Colon (tissue), 2 donors: ENCODE data around the gene HPGDS.
"Not testable (repeated sequence)": the region's sequence is repeated elsewhere in the genome, so short reads cannot be mapped to it uniquely, and the experiment has no call there.

Experiments used
- FAIRE-seq: peaks from 2 replicates; lab custom pipeline; 2012; peaks lifted over from hg19 to GRCh38; lab: Jason Lieb, UNC
- donor health status: control.
- donor health status: control.

The HPGDS gene

DNA sequence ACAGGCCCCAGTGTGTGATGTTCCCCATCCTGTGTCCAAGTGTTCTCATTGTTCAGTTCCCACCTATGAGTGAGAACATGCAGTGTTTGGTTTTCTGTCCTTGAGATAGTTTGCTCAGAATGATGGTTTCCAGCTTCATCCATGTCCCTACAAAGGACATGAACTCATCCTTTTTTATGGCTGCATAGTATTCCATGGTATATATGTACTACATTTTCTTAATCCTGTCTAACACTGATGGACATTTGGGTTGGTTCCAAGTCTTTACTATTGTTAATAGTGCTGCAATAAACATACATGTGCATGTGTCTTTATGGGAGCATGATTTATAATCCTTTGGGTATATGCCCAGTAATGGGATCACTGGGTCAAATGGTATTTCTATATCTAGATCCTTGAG lies 22.7 kb downstream of the HPGDS start:
- FAIRE-seq, result not testable (repeated sequence)

DNA sequence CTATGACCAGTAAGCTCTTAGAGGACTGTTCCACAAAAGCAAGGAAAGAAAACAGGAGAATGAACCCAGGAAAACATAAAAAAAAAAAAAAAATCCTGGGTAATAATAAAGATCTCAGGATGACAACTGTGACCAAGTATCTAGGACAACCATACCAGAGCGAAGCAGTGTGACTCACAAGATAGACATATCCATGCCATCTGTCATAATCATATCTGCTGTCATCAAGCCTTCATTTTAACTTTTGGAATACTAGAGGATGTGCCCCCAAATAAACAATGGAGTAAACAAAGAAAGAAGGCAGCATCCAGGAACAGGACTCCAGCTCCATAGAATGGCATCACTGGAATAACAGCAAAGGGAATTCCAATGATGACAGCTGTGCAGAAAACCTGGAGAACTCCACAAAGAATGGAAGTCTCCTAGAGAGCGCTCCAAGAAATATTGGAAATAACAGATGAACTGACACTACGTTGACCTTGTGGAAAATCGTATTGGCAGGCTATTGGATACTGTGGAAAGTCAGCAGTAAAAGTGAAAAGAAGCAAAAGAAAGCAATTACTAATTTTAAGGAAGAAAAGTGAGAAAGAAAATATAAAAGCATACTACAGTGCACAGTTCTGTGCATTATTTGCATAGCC lies 35.3 kb downstream of the HPGDS start:
- no peak for FAIRE-seq

DNA sequence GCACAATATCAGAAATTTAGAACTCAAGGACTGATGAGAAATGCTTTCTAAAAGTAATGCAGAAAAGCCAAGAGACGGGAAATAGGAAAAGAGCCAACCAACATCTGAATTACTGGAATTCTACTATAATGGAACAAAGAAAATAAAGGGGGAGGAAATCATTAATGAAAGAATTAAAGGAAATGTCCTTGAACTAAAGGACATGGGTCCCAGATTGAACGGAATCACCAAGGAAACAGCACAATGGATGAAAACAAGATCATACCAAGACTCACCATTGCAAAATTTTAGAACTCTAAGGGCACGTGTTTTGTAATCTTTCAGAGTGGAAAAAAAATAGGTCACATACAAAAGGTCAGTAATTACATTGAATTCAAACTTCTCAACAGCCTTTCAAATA lies 35.9 kb downstream of the HPGDS start:
- FAIRE-seq, result no peak

DNA sequence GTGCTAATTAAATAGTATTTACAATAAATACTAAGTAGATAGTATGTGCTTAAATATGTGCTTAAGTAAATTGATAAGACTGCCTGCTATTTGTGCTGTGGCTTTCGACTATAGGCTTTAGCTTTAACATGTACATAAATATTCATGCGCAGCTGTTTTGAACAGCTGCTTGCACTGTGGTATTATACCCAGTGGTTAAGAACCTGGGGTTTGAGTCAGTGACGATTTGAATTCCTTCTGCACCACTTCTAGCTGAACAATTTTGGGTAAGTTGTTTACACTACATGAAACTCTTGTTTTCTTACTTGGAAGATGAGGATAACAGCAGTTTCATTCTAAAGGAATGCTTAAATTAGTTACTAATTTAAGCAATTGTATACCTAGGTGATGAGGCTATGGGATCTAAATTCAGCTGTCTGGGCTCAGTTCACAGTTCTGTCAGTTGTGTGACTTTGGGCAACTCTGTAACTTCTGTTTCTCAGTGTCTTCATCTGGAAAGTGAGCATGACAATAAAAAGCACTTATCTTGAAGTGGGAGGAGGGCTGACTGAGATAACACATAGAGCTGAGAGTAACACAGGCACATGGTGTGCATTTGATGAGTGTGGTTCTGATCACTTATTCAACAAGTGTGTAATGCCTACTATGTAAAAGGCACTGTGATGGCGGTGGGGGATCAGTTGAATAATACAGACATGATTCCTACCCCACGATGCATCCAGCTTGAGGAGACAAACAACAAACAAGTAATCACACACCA lies 37.0 kb downstream of the HPGDS start:
- FAIRE-seq, result no peak

DNA sequence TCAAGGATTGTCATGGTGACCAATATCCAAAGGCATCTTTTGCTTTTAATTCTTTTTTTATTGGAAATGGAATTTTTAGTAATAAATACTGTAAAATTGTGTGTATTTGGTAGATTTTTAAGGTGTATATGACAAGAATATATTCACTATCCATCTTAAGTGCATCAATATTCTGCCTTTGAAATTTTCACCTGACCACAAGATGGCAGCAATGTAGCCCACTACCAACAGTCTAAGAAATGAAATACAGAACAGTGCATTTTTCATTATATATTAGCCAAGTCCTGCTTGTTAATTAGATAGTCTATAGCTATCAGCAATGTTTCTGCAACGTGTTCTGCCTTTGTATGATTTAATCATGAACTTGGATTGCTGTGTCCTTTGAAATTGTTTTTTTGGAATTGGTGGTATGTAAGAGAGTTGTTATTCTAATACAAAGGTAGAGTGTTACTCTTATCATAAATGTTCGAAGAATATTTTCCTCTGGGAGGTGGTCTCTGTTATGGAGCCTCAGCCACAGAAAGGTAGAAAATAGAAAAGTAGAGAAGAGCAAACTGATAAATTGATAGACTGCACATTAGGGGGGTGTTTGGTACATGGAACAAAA lies 38.2 kb downstream of the HPGDS start:
- FAIRE-seq, result no peak

DNA sequence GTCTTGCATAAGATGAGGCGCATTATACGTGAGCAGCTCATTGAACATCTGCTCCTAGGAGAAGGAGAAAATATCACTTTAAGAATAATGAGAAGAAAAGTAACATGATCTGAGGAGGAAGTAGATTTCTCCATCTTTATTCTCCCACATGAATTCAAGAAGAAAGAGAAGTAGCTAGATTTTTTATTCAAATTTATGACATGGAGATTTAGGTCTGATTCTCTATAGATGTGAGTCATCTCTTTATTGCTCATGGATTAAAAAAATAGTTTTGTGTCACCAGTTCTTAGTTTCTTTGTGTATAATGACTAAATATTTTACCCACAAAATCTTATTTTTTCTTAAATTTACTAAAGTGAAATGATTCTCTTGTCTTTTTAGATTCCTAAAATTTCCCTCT lies 40.4 kb downstream of the HPGDS start:
- FAIRE-seq, result no peak

DNA sequence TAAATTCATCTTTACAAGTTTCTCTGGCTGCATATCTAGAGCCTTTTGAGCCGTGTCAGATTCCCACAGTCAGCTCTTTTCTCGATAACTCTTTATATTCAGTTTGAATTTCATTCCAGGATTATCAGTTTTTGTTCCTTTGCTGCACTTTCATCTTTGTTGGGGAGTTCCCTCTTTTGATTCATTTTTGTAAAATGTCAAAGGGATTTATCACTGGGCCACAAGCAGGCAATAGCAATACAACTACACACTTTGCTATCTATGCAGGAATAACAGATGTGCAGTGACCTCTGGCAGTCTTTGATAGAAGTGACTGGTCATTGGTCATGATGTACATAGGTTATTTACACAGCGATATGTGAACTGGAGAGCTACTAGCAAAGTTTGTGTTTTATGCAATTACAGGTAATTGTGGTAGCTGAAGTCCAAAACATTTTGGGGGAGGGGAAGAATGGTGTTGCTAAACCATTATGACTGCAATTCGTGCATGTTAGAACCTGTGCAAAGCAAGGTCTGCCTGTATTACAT lies 43.8 kb downstream of the HPGDS start:
- FAIRE-seq, result no peak

DNA sequence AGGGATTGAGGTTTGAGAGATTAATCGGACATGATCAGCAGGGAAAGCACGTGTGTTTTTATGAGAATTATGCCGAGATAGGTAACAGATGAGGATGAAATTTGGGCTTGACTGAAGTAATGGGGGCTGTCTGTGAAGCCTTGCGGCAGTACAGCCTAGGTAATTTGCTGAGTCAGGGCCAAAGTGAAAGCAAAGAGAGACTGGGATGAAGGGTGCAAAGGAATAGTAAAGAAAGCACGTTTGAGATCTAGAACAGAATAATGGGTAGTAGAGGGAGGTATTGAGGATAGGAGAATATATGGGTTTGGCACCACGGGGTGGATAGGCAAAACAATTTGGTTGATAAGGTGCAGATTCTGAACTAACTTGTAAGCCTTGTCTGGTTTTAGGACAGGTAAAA lies 47.2 kb downstream of the HPGDS start:
- FAIRE-seq, result not testable (repeated sequence)

DNA sequence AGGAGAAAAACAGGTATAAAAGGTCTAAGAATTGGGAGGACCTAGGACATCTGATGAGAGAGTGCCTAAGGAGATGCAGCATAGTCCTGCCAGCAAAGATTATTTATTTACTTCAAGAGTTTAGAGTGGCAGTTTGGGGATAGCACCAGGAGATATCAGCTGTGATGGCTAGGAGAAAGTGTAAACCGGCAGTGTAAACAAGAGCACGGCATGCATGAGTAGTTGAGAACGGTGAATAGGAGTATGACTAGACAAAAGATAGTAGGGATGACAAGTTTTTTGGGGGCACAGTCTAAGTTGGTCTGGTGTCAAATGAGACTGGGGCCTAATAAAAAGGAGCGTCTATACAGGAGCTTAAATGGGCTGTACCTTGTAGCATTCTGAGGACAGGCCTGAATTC lies 48.7 kb downstream of the HPGDS start:
- FAIRE-seq, result not testable (repeated sequence)

DNA sequence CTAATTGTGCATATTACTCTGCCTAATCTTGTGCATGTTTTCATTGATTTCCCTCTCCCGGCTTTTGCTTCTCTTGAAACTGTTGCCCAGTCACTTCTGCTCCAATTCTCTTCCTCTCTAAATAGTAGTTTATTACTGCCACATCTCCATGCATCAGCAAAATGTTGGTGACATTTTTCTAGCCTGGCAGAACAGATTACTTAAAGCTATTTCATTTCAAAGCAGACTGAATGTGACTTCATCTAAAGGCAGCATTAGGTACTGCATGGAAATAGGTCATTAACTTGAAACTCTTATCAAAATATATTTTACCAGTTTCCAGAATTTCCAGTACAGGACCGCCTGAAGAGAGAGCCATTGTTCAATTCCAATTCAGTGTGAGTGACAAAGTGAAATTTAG lies 52.4 kb downstream of the HPGDS start:
- FAIRE-seq, result no peak

DNA sequence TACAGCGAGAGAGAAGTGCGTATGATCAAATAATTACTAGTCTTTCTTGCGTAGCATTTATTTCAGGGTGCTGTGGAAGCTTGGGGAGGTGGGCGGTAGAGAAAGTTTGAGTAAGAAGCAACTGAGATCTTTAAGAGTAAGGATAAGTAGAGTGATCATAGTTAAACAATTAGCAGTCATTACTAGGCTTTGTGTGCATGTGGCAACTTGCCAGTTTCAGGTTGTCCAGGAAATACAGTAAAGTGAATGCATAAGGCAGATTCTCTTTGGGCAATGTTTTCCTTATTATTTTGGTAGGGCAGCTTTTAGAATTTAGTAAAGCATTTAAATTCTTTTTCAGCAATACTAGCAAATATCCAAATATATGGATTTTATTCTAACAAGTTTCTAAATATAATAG lies 57.0 kb downstream of the HPGDS start:
- FAIRE-seq, result no peak

DNA sequence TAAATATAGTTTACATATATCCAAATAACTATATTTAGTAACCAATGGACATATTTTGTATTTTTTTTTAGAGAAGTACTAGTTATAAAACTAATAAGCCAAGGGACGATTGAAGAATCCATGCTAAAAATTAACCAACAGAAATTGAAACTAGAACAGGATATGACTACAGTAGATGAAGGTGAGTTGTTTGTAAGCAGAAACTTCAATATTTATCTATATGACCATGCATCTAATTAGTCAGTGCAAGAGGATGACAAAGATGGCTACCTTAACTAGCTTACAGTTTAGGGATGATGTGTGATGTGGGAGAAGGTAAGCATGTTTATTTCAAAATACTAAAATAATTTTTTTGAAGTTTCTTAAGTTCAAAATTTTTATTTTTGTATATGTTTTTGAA lies 57.7 kb downstream of the HPGDS start:
- FAIRE-seq, result no peak

DNA sequence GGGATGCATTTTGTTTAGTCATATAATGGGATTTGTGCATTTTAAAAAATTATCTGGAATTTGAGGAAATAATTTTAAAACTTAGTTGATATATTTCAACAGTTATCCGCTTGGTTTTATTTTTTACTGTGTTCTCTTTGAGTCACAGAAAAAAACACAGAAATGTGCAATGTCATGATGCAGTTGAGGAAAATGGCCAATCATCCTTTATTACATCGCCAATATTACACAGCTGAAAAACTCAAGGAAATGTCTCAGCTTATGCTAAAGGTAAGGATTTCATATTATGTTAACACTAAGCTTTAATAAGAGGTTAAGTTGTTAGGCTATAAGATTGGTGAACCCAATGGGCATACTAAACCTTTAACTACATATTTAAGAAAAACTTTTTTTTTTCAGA lies 63.9 kb downstream of the HPGDS start:
- no peak for FAIRE-seq

DNA sequence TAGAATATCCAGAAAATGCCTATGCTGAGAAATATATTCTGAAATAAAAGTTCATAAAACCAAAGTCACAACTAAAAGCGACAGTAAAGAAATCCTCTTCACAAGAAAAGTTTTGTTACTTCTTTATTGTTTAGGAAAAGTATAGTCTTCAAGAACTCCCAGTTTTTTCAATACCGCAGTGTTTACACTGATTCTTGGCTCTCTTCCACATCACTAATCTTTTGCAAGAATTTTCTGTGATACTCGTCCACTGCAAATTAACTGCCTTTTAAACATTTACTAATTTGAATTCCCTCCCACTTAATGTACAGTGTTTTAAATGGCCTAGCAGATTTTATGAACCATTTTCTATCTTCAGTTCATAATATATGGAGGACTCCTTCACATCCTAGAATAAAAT lies 65.1 kb downstream of the HPGDS start:
- FAIRE-seq, result no peak

DNA sequence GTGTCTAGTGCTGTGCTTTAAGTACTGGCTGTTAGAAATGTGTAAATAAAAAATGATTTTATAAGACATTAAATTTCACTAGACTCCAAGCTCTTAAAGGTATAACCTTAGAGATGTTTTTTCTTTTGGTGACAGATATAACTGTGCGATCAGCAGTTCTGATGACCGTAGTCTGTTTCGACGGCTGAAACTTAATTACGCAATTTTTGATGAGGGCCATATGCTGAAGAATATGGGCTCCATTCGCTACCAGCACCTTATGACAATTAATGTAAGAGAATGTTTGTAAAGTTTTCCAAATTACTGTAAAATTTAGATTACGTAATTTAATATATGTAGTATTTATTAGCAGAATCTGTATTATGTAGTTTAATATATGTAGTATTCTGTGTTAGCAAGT lies 66.4 kb downstream of the HPGDS start:
- FAIRE-seq, result no peak

DNA sequence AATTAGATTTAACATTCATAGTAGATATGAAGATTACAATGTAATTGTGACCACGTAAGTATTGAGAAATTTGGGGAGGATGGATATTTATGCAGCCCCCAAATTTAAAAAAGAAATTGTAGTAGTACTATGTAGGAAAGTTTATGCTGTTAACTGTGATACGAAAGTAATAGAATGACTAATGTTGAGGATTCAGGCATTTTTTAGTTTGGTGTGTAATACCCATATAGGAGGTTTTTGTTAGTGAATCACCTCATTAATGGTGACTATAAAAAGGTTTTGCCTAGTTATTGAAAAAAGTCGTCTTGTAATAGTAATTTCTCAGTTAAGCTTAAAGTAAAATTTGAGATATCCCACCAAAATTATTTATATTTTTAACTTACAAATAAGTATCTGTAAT lies 67.7 kb downstream of the HPGDS start:
- FAIRE-seq, result peak; percentile 10

DNA sequence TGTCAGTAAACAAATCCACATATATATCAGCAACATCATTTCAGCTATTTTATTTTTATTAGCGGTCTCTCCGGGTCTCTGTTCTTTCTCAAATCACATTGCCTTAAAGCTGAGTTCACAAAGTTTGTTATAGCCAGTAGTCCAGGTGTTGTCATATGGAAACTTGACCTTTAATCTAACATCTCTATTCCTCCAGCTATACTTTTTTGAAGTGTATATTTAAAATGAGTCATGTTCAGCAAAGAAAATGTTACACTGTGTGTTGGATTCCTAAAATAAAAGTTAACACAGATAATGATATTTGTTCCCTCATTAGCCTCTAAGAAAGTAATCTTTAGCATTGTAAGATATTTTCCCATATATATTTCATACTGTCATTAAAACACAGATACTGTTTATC lies 71.4 kb downstream of the HPGDS start:
- FAIRE-seq, result no peak

DNA sequence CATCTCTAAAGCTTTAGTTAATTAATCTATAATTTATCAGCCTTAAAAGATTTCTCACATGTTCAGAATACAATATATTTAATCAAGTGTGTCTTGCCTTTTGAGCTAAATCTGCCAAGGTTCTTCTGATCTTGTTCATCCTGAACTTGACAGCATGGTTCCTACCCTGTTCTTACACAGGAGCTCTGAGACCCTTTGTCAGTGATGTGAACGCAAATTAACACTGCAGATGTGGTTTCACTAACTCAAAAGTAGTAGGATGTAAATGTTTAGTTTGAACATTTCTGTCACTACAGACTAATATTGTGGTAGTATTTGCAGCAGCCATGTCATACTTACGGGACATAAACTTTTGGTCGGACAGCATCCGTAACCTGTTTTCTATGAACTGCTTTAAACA lies 75.6 kb downstream of the HPGDS start:
- FAIRE-seq, result no peak

DNA sequence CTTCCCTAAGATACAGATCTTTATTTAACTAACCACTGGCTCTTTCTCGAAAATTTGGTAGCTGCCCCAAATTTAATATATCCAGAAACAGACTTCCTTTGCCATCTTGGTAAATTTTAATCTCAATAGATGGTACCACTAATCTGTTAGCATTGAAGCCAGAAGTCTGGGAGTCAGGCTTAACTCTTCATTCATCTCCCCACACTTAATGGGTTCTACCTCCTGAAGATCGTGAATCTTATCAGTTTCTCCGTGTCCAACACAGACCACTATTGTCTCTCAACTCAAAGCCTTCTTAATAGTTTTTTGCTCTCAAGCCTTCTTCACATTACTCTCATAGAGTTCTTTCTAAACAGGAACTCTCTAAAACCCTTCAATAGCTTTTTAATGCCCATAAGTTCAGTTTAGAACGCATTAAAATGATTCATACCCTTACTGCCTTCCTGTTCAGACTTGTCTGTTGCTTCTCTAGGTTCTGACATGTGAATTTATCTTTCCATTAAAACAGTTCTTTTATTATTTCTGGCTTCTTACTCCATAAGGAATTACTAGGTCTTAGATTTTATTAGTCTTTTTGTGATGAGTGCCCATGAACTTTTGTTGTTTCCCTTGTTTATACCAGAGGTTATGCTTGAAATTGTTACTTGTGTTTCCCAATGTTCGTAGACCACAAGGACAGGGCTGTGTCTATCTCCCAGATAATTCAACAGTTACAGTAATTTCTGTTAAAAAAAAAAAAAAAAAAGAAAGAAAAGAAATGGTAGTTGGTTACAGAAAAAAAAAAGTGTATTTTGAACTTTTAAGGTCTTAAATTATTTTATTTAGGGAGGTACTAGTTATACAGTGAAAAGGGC lies 80.2 kb downstream of the HPGDS start:
- FAIRE-seq, result no peak

DNA sequence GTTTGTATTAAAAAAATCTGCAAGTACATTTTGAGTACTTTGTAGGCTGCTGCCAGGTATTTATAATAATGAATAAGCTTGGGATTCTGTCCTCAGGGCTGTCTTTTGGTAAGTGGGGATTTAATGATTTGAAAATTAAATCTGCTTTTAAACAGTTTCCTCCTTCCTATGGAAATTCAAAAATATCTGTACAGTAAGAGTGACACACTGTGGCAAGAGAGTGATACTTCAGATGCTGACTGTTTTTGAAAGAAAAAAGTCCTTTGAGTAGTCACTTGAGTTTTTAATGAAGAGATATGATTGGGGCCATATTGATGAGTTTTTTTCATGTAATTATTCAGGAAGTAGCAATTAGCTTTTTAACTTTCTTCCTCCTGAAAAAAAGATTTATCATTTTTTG lies 85.8 kb downstream of the HPGDS start:
- FAIRE-seq, result no peak

DNA sequence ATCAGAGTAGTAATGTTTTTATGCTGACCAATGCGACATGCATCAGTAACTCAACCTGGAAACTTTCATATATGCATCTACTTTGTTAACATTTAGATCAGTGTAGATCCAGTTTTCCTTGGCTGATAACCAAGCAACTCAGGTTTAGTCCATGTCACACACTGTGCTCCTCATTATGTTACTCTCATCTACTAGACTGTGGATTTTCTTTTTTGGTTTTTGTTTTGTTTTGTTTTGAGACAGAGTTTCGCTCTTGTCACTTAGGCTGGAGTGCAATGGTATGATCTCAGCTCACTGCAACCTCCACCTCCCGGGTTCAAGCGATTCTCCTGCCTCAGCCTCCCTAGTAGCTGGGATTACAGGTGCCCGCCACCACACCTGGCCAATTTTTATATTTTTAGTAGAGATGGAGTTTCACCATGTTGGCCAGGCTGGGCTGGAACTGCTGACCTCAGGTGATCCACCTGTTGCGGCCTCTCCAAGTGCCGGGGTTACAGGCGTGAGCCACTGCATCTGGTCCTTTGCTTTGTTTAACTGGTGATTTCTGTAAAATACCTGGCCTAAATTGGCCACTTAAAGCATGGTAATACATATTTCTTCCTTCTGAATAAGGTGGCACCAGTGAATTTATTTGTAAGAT lies 86.4 kb downstream of the HPGDS start:
- FAIRE-seq, result no peak

DNA sequence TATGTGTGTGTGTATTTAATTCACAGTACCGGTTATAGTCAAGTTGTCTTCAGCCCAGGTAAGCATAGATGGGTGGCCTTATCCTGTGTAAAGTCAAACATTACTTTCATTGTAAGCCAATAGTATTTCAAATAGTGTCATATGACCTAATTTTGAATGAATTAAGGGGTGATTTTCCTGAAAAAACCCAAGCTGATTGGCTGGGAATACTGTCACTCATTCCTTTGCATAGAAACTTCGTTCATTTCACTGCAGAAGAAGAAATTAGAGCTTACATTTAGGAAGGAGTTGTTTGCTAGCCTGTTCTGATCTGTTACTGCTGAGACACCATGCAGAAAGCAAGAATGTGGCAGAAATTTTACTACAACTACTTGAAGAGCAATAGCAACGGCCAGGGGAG lies 89.6 kb downstream of the HPGDS start:
- no peak for FAIRE-seq
